GM19468 (cell line): ENCODE results near the gene TGFBI.

Experiments used
- ATAC-seq: cut with Tn5 transposase; IDR thresholded peaks from one replicate; pipeline ENCODE4 v1.9.1; 2021; ENCODE audit warnings: mild to moderate bottlenecking, moderate library complexity, moderate number of reproducible peaks; ENCODE audit not compliant: unreplicated experiment; ENCODE audit errors: extremely low read depth

Gene TGFBI

GRCh38 chr5:136028782-136029742, at the start of gene TGFBI:
Gene TGFBI (plus strand): TSS chr5:136028988. CDS start chr5:136029056, 68 bp downstream.
- ATAC-seq, result no peak

GRCh38 chr5:135978993-135979392, 49.8 kb upstream of the TGFBI start:
- ATAC-seq, result no peak

GRCh38 chr5:135979510-135979909, 49.3 kb upstream of the TGFBI start:
- no peak for ATAC-seq

- ATAC-seq, result no peak
Observed at GRCh38 chr5:135980620-135981019, 48.2 kb upstream of the TGFBI start.

- no peak for ATAC-seq
Observed at GRCh38 chr5:135985951-135986350, 42.8 kb upstream of the TGFBI start.

GRCh38 chr5:135986401-135986800, 42.4 kb upstream of the TGFBI start:
- ATAC-seq, result no peak

GRCh38 chr5:135986891-135987401, 41.8 kb upstream of the TGFBI start:
- no peak for ATAC-seq

GRCh38 chr5:135988546-135988945, 40.2 kb upstream of the TGFBI start:
- ATAC-seq, result no peak

GRCh38 chr5:135989686-135990085, 39.1 kb upstream of the TGFBI start:
- ATAC-seq, result no peak

- no peak for ATAC-seq
Observed at GRCh38 chr5:135990528-135991255, 38.1 kb upstream of the TGFBI start.

- no peak for ATAC-seq
Observed at GRCh38 chr5:135991429-135991828, 37.4 kb upstream of the TGFBI start.

- no peak for ATAC-seq
Observed at GRCh38 chr5:135993335-135993879, 35.4 kb upstream of the TGFBI start.

GRCh38 chr5:135993880-135994636, 34.7 kb upstream of the TGFBI start:
- no peak for ATAC-seq

GRCh38 chr5:135995976-135996375, 32.8 kb upstream of the TGFBI start:
- ATAC-seq, result no peak

- no peak for ATAC-seq
Observed at GRCh38 chr5:135996611-135997010, 32.2 kb upstream of the TGFBI start.

- no peak for ATAC-seq
Observed at GRCh38 chr5:135997673-135998335, 31.0 kb upstream of the TGFBI start.

GRCh38 chr5:135998889-135999288, 29.9 kb upstream of the TGFBI start:
- ATAC-seq, result no peak

GRCh38 chr5:135999406-136000139, 29.2 kb upstream of the TGFBI start:
- ATAC-seq, result no peak

GRCh38 chr5:136000147-136000546, 28.6 kb upstream of the TGFBI start:
- no peak for ATAC-seq
